COLO668 (cell line): ENCODE measurements around the gene ST8SIA4.

ENCODE experiments used
- DNase-seq: peaks from one replicate; lab custom pipeline; 2025; ENCODE audit not compliant: unreplicated experiment; lab: John Stamatoyannopoulos, UW

The ST8SIA4 gene

GRCh38 chr5:100832252-100833230 lies 70.5 kb downstream of the ST8SIA4 start:
- DNase-seq = no peak

GRCh38 chr5:100828898-100829356 lies 74.2 kb downstream of the ST8SIA4 start:
- DNase-seq = no peak

GRCh38 chr5:100828071-100828897 lies 74.8 kb downstream of the ST8SIA4 start:
- no peak for DNase-seq

- DNase-seq = peak; percentile 56
Measured at GRCh38 chr5:100827481-100827889, 75.6 kb downstream of the ST8SIA4 start.

GRCh38 chr5:100826133-100826532 lies 76.9 kb downstream of the ST8SIA4 start:
- DNase-seq = no peak

GRCh38 chr5:100824635-100825034 lies 78.4 kb downstream of the ST8SIA4 start:
- DNase-seq = no peak

GRCh38 chr5:100823812-100824211 lies 79.3 kb downstream of the ST8SIA4 start:
- DNase-seq = no peak

- no peak for DNase-seq
Measured at GRCh38 chr5:100821751-100822150, 81.3 kb downstream of the ST8SIA4 start.

- DNase-seq = no peak
Measured at GRCh38 chr5:100818340-100818739, 84.7 kb downstream of the ST8SIA4 start.

- peak; percentile 48 for DNase-seq
Measured at GRCh38 chr5:100803397-100803796, 99.7 kb downstream of the ST8SIA4 start.

- DNase-seq = no peak
Measured at GRCh38 chr5:100802208-100802607, 100.9 kb downstream of the ST8SIA4 start.

GRCh38 chr5:100800562-100800961 lies 102.5 kb downstream of the ST8SIA4 start:
- DNase-seq = no peak

GRCh38 chr5:100799166-100799565 lies 103.9 kb downstream of the ST8SIA4 start:
- no peak for DNase-seq

GRCh38 chr5:100797861-100798260 lies 105.2 kb downstream of the ST8SIA4 start:
- DNase-seq = no peak

- DNase-seq = no peak
Measured at GRCh38 chr5:100796851-100797250, 106.2 kb downstream of the ST8SIA4 start.

- no peak for DNase-seq
Measured at GRCh38 chr5:100794844-100795243, 108.2 kb downstream of the ST8SIA4 start.

- no peak for DNase-seq
Measured at GRCh38 chr5:100794218-100794617, 108.9 kb downstream of the ST8SIA4 start.

GRCh38 chr5:100792781-100793180 lies 110.3 kb downstream of the ST8SIA4 start:
- DNase-seq = no peak

GRCh38 chr5:100791391-100791790 lies 111.7 kb downstream of the ST8SIA4 start:
- no peak for DNase-seq

- DNase-seq = no peak
Measured at GRCh38 chr5:100790951-100791350, 112.1 kb downstream of the ST8SIA4 start.

- DNase-seq = no peak
Measured at GRCh38 chr5:100790170-100790665, 112.9 kb downstream of the ST8SIA4 start.
